Gastroesophageal sphincter (tissue), 3 donors: ENCODE results near the gene RYR3.

Experiments used
- POLR2A ChIP-seq, 2 donors: fragments of 450-650 bp; IDR thresholded peaks; one replicate each; pipeline ENCODE4 v1.6.1; 2017; ENCODE audit warnings: antibody characterized with exemption in 2 of 2, mild to moderate bottlenecking in 2 of 2, moderate library complexity in 1 of 2
- POLR2AphosphoS5 ChIP-seq: sonication (generic); formaldehyde crosslinking; IDR thresholded peaks from one replicate; pipeline ENCODE4 v1.6.1; 2017; ENCODE audit warnings: antibody characterized with exemption
- TF ChIP-seq, protein P1 (sequence below), 4 experiments: fragments of 200-600 bp in 2 of 4; fragments of 450-650 bp in 2 of 4; sonication (generic) in 1 of 4; IDR thresholded peaks; one replicate each; pipeline ENCODE4 v1.5.1; 2017 to 2019; ENCODE audit warnings: antibody characterized with exemption in 4 of 4, mild to moderate bottlenecking in 2 of 4, moderate library complexity in 2 of 4

DNA sequence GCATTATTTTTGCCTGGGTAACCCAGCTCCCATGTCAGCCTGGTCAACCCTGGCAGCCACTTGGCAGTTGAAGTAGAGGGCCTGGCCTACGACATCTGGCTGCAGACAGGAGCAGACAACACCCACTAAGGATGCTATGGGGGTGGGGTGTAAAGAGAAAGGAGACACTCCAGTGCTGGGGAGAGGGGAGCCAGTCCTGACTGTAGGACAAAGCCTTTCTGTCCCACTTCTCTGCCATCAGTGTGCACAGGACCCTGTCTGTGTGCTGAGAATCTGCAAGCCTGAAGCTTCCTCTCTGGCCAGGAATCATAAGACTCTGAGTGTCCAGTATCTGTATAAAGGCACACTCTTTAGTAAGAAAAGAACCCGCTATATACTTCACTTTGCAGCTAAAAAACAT, 561.2 kb downstream of the RYR3 start:
- TF ChIP-seq, protein P1, sequence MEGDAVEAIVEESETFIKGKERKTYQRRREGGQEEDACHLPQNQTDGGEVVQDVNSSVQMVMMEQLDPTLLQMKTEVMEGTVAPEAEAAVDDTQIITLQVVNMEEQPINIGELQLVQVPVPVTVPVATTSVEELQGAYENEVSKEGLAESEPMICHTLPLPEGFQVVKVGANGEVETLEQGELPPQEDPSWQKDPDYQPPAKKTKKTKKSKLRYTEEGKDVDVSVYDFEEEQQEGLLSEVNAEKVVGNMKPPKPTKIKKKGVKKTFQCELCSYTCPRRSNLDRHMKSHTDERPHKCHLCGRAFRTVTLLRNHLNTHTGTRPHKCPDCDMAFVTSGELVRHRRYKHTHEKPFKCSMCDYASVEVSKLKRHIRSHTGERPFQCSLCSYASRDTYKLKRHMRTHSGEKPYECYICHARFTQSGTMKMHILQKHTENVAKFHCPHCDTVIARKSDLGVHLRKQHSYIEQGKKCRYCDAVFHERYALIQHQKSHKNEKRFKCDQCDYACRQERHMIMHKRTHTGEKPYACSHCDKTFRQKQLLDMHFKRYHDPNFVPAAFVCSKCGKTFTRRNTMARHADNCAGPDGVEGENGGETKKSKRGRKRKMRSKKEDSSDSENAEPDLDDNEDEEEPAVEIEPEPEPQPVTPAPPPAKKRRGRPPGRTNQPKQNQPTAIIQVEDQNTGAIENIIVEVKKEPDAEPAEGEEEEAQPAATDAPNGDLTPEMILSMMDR (IDR thresholded peaks at IDR 0.05): no peak
- TF ChIP-seq POLR2AphosphoS5: no peak
- TF ChIP-seq POLR2A (IDR thresholded peaks at IDR 0.05): no peak
